ENCODE results near the gene SLC35G4. TPM values are rescaled to one million over a fixed set of nuclear protein-coding genes. Genes with fewer than 3 reads are reported as not detected.
"Not testable (repeated sequence)": the region's sequence is repeated elsewhere in the genome, so short reads cannot be mapped to it uniquely, and the experiment has no call there.

The SLC35G4 gene
- total RNA-seq, 2 experiments from 2014 or later = not detected

- POLR2A ChIA-PET, CTCF ChIA-PET: not testable (repeated sequence)
Observed at GRCh38 chr18:11613073-11613472, 3.7 kb downstream of the SLC35G4 start.

DNA sequence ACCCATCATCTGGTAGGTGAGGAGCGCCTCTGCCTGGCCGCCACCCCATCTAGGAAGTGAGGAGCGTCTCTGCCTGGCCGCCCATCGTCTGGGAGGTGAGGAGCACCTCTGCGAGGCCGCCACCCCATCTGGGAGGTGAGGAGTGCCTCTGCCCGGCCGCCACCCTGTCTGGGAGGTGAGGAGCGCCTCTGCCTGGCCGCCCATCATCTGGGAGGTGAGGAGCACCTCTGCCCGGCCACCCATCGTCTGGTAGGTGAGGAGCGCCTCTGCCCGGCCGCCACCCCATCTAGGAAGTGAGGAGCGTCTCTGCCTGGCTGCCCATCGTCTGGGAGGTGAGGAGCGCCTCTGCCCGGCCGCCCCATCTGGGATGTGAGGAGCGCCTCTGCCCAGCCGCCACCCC lies 4.2 kb downstream of the SLC35G4 start:
- POLR2A ChIA-PET, CTCF ChIA-PET: not testable (repeated sequence)

DNA sequence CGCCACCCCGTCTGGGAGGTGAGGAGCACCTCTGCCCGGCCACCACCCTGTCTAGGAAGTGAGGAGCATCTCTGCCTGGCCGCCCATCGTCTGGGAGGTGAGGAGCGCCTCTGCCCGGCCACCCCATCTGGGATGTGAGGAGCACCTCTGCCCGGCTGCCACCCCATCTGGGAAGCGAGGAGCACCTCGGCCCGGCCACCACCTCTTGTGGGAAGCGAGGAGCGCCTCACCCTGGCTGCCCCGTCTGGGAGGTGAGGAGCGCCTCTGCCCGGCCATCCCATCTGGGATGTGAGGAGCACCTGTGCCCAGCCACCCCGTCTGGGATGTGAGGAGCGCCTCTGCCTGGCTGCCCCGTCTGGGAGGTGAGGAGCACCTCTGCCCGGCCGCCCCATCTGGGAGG lies 4.6 kb downstream of the SLC35G4 start:
- CTCF ChIA-PET, POLR2A ChIA-PET: not testable (repeated sequence)

GRCh38 chr18:11614981-11615380 lies 5.6 kb downstream of the SLC35G4 start:
- POLR2A ChIA-PET, CTCF ChIA-PET: not testable (repeated sequence)

DNA sequence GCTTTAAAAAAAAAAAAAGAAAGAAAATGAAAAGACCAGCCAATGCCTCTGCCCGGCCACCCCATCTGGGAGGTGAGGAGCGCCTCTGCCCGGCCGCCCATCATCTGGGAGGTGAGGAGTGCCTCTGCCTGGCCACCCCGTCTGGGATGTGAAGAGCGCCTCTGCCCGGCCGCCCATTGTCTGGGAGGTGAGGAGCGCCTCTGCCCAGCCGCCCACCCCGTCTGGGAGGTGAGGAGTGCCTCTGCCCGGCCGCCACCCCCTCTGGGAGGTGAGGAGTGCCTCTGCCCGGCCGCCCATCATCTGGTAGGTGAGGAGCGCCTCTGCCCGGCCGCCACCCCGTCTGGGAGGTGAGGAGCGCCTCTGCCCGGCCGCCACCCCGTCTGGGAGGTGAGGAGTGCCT lies 37.9 kb downstream of the SLC35G4 start:
- POLR2A ChIA-PET = not testable (repeated sequence)
- CTCF ChIA-PET = interaction anchor here (0.6 kb wide), 1 partner anchor 975 kb away, joined by 3 read pairs; no protein-coding TSS in a partner anchor

DNA sequence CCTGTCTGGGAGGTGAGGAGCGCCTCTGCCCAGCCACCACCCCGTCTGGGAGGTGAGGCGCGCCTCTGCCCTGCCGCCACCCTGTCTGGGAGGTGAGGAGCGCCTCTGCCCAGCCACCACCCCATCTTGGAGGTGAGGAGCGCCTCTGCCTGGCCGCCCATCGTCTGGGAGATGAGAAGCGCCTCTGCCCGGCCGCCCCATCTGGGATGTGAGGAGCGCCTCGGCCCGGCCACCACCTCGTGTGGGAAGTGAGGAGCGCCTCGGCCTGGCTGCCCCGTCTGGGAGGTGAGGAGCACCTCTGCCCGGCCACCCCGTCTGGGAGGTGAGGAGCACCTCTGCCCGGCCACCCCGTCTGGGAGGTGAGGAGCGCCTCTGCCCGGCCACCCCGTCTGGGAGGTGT lies 38.4 kb downstream of the SLC35G4 start:
- POLR2A ChIA-PET, CTCF ChIA-PET: not testable (repeated sequence)

- ChIA-PET POLR2A (no interaction called here), CTCF (no interaction called here)
Observed at GRCh38 chr18:11649839-11650238, 40.4 kb downstream of the SLC35G4 start.

DNA sequence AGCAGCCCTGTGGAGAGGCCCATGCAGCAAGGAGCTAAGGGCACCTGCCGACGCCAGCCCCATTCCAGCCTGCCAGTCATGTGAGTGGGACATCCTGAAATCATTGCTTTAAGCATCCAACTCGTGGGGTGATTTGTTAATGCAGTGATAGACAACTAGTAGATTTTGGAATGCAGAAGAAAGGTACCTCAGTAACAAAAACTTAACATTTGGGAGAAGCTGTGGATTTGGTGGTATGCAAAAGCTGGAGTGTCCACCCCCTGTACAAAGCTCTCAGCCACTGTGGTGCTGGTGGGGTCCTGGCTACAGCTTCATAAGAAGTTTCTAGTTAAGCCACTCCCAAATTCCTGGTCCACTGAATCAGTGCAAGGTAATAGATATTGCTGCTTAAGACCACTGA lies 42.5 kb downstream of the SLC35G4 start:
- CTCF ChIA-PET = no interaction called here
- POLR2A ChIA-PET = no interaction called here

GRCh38 chr18:11653521-11653920 lies 44.1 kb downstream of the SLC35G4 start:
- CTCF ChIA-PET = no interaction called here
- POLR2A ChIA-PET = no interaction called here

GRCh38 chr18:11654736-11655605 lies 45.6 kb downstream of the SLC35G4 start:
- ChIA-PET CTCF (interaction anchor here (0.9 to 1.5 kb wide), 3 partner anchors 73 to 384 kb away, joined by 3 to 5 read pairs (median 4); no protein-coding TSS in a partner anchor), POLR2A (no interaction called here)

DNA sequence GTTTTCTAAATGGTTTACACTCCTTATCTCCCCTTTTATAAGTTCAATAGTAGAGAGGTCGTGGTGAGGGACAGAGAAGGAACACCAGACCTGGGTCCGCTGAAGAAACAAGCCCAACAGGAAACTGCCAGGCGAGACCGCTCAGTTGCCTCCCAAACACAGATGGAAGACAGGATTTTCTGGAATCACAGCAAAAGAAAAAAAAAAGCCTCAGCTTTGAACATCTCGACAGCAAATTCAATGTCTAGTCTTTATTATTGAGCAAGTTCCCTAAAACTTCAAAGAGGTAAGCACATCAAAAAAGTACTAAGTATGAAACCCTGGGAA lies 46.2 kb downstream of the SLC35G4 start:
- POLR2A ChIA-PET = no interaction called here

DNA sequence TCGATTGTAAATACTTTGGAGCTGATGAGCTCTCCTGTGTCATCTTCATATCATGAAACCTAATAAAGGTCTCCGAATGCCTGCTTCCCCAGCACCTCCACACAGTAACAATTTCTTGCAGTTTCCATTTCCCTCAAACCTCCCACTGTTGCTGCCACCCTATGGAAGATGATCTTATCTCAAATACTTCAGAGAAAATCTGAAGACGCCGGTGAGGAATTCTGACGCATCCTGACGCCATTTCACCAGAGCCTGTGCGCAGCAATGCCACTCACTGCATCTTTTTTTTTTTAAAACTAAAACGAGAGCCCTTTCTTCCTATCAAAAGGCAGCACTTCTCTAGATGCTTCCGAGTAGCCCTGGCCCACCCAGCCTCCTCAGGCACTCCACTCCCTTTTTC lies 47.8 kb downstream of the SLC35G4 start:
- ChIA-PET POLR2A (no interaction called here), CTCF (no interaction called here)

More for the DNA sequence above, 46.2 kb downstream of the SLC35G4 start:
- CTCF ChIA-PET = interaction anchor here (0.9 to 1.5 kb wide), 3 partner anchors 73 to 383 kb away, joined by 3 to 5 read pairs (median 4); no protein-coding TSS in a partner anchor

DNA sequence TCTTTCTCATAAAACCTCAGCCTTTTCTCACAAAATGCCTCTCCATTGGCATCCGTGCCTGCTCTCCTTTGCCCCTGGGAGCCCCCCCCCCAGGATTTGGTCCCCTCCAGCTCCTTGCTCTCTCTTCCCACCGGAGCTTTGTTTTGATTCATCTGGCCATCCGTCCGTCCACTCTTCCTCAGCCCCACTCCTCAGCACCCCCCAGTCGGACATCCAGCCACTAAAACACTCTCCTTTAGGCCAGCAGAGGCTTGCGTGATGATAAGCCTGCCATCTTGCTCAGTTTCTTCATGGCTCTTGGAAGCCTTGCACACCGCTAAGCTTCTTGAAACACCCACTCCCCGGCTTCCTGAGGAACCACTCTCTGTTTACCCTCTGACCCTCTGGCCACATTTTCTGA lies 48.2 kb downstream of the SLC35G4 start:
- ChIA-PET POLR2A (no interaction called here), CTCF (no interaction called here)

GRCh38 chr18:11658019-11658418 lies 48.6 kb downstream of the SLC35G4 start:
- CTCF ChIA-PET = no interaction called here
- POLR2A ChIA-PET = no interaction called here

DNA sequence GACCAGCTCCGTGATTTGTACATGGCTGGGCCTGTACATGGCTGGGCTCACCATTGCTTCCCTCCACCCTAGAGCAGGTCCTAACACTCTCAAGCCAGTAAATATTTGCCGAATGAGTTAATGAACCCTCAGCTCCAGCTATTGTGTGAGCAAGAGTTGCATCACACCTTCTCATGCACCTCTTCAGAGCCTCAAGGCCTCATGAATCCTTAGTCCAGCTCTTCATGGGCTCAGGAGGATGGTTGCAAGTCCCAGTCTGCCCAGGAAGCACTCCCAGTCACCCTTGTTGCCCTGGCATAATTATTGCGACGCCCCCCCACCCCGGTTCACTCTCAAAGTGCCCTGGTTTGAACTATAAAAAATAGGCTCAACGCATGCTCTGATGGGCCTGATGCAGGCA lies 49.6 kb downstream of the SLC35G4 start:
- ChIA-PET CTCF (no interaction called here), POLR2A (no interaction called here)

Other genes with a start within 250 kb of the SLC35G4 start
- gene GNAL, start 79.7 kb downstream of the SLC35G4 start, total RNA-seq = under 1 TPM; 0.15 to 0.17 TPM
- gene CHMP1B, start 241.8 kb downstream of the SLC35G4 start, total RNA-seq = 10 to 100 TPM; 20.1 to 21.0 TPM